Cerebellar cortex (tissue), 1 donor: ENCODE data around the gene TMEM30A.

Source experiments
- DNase-seq: peaks from one replicate; pipeline ENCODE4 v3.0.0-alpha.2; 2015; ENCODE audit warnings: low spot score

Gene TMEM30A

DNA sequence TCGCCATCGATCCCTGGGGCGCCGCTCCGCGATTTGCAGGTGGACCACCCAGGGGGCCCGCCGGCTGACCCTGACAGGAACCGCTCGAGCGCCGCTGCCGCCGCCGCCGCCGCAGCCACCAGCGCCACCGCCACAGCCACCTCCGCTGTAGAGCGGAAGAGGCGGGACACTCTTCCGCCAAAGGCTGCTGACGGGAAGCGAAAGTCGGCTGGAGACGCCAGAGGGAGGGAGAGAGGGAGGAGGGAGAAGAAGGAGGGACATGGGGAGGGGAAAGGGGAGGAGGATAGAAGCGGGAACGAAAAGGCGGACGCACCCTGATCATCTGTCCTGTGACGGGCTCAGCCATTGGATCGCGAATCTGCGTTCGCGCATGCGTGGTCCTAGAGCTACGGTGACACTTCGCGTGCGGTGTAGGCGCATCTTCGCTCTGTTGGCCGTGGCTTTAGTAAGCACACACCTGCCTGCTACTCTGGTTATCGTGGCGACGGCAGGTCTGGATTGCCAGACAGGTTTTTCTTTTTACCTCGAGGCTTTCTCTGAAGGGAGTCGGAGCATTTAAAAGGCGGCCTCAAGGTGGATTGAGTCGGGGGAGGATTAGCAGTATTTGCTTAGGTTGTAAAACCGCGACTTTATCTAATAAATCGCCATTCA lies at the start of gene TMEM30A:
TMEM30A (minus strand) TSS at position 161 of the 651 bp plus-strand sequence; CDS start at position 7, 154 bp downstream.
- DNase-seq: peak; percentile 100

GRCh38 chr6:75333676-75334200 lies 49.1 kb upstream of the TMEM30A start:
- DNase-seq: no peak

DNA sequence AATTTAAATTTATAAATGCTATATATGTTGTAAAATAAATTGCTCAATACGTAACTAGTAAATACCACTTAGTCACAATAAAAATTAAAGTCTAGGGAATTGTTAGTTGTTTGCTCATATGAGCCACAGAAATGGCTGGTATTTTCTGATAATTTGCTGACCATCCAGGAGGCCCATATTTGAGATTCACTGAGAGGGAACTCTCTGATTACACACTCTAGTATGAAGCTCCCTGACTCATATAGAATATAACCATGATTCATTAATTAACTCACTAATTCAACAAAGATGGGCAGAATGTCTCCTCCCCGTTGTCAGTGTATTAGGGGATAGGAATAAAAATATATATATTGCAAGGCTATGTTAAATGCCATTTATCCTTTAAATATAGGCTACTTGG lies 46.6 kb upstream of the TMEM30A start:
- no peak for DNase-seq

GRCh38 chr6:75329703-75330102 lies 45.1 kb upstream of the TMEM30A start:
- DNase-seq: no peak

DNA sequence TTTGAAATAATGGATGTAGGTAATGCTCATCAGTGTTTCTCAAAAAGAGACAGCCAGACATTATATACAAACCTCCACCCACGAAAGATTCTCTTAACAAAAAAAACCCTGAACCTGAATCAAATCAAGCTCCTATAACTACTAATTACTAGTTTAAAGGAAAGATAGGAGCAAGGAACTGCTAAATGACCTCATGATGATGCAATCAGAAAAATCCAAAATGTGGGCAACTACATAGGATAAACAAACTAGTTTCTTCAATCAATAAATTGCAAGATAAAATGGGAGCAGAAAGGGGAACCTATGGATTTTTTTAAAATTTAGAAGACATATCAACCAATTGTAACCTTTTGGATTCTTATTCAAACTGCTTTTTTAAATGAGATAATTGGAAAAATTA lies 43.2 kb upstream of the TMEM30A start:
- DNase-seq: no peak

- no peak for DNase-seq
Measured at GRCh38 chr6:75326557-75327258, 42.1 kb upstream of the TMEM30A start.

GRCh38 chr6:75318900-75319299 lies 34.3 kb upstream of the TMEM30A start:
- no peak for DNase-seq

DNA sequence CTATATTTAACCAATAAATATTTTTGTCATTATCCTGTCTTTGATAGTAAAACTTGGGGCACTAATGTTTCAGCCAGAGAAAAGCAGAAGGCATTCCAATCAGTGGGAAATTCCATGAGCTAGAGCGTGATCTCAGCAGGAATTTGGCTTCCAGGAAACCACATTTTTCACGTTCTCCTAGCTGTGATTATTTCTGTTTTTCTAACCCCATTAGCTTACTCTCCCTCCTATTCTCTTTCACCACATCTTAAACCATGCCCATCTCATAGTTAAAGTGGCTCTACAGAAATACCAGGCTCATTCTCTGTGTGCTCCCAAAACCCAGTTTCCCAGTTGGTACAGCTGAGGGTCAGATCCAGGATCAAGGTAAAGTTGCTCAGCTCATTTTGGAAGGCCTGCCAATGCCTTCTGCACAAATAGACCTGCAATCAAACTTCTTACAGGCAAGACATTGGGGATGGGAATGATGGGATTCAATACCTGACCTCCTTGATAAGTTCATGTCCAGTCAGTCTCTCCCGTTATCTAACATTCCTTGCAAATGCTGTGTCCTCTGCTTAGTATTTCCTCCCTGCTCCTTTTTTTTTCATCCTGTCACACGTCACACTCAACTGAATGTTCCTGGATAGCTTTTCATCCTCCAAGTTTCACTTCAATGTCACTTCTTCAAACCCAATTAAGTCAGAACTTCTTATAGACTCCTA lies 33.1 kb upstream of the TMEM30A start:
- no peak for DNase-seq

GRCh38 chr6:75315978-75316377 lies 31.4 kb upstream of the TMEM30A start:
- DNase-seq: no peak

GRCh38 chr6:75308250-75308988 lies 23.8 kb upstream of the TMEM30A start:
- DNase-seq: no peak

DNA sequence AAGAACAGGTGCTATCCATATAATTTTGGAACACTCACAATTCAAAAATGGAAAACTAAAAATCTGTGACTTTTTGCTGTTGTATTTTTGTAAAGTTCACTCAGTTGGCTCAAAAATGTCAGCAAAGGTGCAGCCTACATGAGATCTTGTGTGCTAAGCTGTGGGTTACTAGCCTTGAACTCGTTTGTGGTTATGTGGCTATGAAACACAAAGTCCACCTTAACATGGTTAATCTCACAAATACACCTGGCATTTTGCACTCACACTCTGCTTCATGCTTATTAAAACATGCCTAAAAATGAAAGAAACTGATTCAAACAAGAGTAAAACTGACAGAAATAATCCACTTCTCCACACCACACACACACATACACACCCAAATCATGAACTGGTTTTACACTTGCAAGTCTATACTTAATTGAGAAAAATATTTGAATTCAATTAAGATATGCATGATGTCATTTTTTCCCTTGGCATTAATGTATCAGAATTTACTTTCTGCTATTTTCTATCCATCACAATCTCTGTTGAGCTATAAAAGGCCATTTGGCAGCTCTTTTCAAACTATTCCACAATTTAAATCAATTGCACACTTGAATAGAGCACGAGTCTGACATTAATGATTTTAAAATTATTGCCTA lies 22.9 kb upstream of the TMEM30A start:
- no peak for DNase-seq

GRCh38 chr6:75306064-75306463 lies 21.5 kb upstream of the TMEM30A start:
- DNase-seq: no peak

GRCh38 chr6:75305573-75305972 lies 21.0 kb upstream of the TMEM30A start:
- no peak for DNase-seq

DNA sequence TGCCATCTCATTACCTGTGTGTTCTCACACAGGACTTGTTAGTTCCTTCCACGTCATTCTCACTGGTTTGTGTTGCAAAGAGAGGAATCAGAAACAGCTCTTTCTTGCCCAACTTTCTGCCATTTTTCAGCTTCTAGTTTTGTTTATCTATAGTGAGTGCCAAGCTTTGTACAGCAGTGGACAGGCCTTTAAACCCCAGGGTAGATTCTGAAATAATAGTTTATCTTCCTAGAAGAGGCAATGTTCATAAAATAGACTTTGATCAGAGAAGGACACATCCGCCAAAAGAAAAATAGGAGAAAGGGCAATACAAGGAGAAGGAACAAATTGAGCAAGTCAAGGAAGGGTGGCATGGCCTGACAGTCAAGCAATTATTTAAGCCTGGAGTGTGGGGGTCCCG lies 17.7 kb upstream of the TMEM30A start:
- DNase-seq: no peak

DNA sequence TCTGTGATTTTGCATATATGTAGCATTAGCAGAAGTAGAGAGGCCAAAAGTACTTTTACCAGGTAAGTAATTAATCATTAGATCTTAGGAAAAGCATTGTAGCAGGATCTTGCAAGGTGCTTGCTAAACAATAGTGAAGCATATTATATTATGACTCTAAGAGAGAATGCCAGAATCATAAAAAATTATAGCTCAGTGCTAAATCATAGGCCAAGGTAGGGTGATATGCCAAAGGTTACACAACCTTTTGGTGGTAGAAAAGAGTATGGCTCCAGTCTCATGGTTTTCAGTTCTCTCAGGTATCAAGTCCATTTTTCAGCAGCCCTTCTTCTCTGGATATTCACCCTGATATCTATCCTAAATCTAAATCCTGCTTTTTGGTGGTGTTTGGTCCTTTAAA lies 16.9 kb upstream of the TMEM30A start:
- no peak for DNase-seq

DNA sequence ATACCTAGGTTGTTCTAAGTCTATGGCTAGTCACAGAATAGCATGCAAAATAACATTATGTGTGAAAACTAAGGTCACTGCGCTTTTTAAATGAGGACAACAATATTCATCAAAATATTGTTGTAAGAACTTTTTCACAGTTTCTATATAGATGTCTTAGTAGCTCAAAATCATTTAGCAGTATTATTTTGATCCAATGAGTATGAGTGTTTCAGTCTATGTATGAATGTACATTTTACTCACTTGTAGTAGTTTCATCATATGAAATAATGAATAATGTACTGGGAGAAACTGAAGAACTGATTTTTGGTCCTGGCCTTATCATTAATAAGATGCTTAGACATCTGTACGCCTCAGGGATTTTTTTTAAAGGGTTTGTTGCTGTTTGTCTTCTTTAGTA lies 16.5 kb upstream of the TMEM30A start:
- DNase-seq: no peak

- DNase-seq: no peak
Measured at GRCh38 chr6:75300531-75300855, 15.9 kb upstream of the TMEM30A start.

DNA sequence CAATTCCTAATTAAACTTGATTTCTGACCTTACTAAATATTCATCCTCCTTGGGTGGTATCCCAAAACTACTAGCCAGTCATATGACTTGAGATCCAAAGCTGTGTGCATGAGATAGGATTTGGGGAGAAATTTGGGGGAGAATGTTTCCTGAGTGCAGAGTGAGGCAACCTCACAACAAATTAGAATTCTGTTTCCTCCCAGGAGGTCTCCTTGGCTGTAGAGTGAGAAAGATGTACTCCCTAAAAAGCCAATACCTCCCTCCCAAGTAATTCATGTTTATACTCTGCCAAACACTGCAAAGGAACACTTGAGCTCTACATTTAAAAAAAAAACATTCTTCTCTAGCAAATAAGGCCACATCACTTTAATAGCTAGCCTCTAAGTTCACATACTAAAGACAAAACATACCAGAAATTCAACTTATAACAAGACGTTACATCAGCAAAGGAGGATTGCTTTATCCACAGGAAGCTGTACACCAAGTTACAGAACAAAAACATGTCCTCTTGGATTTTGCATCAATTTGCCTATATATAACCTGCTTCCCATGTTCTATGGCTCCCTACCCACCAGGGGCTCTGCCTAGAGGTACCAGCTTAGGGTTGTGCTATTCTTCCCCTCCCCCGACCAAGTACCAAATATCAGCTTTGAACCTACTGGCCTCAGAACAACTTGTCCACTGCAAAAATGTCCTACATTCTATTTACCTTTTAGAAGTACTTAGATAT lies 15.4 kb upstream of the TMEM30A start:
- DNase-seq: no peak

GRCh38 chr6:75296811-75297779 lies 12.5 kb upstream of the TMEM30A start:
- peak; percentile 73 for DNase-seq

GRCh38 chr6:75292555-75292954 lies 8.0 kb upstream of the TMEM30A start:
- no peak for DNase-seq
